GM19397 (cell line): ENCODE measurements around the gene TEKT4.
"Not testable (repeated sequence)": the region's sequence is repeated elsewhere in the genome, so short reads cannot be mapped to it uniquely, and the experiment has no call there.

Source experiments
- ATAC-seq: cut with Tn5 transposase; IDR thresholded peaks from one replicate; pipeline ENCODE4 v1.9.1; 2021; ENCODE audit warnings: mild to moderate bottlenecking, moderate library complexity; ENCODE audit not compliant: unreplicated experiment

The TEKT4 gene

DNA sequence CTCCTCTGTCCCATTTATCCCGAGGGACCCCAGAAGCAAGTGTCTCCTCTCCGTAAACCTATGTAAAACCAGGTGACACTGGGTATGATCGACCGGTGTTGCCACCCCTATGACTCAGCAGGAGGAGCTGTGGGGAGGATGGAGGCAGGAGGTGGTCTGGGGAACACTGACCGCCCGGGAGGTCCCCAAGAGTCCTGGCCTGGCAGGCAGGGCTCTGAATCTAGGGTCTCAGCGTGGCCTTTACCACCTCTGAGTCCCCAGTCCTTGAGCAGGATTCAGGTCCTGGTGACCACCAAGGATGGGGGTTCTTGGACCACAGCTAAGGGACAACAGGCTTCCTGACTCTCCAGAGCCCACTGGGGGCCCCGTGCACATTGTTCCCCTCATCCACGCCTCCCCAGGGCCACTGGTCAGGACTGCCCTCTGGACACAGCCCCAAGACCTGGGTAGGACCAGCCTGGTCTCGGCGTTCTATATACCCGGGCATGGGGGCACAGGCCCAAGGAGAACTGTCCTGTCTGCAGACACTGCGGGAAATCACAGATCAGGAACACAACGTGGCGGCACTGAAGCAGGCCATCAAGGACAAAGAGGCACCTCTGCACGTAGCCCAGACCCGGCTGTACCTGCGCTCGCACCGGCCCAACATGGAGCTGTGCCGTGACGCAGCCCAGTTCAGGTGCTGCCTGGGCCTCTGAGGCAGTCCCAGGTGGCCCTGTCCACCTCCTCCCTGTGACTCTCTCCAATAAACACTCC is 4.0 kb downstream of the TEKT4 start:
- no peak for ATAC-seq

GRCh38 chr2:94875820-94876522 is 4.7 kb downstream of the TEKT4 start:
- no peak for ATAC-seq

DNA sequence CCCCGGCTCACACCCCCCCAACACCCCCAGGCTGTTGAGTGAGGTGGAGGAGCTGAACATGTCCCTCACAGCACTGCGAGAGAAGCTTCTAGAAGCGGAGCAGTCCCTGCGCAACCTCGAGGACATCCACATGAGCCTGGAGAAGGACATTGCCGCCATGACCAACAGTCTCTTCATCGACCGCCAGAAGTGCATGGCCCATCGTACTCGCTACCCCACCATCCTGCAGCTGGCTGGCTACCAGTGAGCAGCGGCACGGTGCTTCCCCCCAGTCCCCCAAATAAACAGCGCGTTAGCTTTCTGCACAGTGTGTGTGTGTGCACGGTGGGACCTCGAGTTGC is 5.3 kb downstream of the TEKT4 start:
- no peak for ATAC-seq

- no peak for ATAC-seq
Measured at GRCh38 chr2:94877129-94877528, 5.9 kb downstream of the TEKT4 start.

DNA sequence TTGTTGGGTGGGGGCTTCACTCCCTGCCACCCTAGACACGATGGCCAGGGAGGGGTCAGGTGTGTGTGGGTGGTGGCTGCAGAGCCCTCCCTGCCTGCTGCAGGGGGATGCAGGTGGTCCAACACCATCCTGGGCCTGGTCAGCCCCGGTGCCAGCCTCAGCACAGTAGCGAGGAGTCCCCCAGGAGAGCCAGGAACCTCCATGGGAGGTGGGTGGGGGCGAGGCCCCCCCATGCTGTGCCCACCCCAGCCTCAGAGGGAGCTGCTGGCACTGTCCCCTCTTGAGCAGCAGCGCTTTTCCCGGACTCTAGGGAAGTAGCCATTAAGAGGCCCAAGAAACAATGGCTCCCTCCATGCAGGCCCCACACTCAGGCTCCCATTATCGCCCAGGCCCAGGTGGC is 7.3 kb downstream of the TEKT4 start:
- not testable (repeated sequence) for ATAC-seq

- ATAC-seq, result no peak
Measured at GRCh38 chr2:94879314-94879981, 8.2 kb downstream of the TEKT4 start.

GRCh38 chr2:94879982-94880377 is 8.8 kb downstream of the TEKT4 start:
- no peak for ATAC-seq

- no peak for ATAC-seq
Measured at GRCh38 chr2:94880507-94880906, 9.3 kb downstream of the TEKT4 start.

- no peak for ATAC-seq
Measured at GRCh38 chr2:94881070-94881469, 9.8 kb downstream of the TEKT4 start.

DNA sequence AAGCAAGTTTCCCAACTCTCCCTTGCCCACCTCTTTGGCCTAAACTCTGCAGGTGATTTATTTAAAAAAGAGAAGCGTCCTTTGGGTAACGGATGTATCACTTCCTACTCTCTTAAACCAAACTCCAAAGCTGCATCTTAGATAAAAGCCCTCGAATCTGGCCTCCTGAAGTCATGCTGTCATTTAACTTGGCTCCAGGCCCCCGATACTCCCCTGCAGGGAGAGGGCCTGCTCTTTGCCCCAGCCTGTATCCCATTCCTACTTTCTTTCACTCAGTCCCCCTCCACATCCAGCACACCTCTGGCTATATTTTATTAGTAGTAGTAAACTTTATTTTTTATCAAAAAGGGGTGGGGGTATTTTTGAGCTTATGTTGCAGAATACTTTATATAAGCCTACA is 19.0 kb downstream of the TEKT4 start:
- ATAC-seq, result no peak

- ATAC-seq, result not testable (repeated sequence)
Measured at GRCh38 chr2:94895273-94895672, 24.0 kb downstream of the TEKT4 start.

- ATAC-seq, result not testable (repeated sequence)
Measured at GRCh38 chr2:94906976-94907375, 35.7 kb downstream of the TEKT4 start.

DNA sequence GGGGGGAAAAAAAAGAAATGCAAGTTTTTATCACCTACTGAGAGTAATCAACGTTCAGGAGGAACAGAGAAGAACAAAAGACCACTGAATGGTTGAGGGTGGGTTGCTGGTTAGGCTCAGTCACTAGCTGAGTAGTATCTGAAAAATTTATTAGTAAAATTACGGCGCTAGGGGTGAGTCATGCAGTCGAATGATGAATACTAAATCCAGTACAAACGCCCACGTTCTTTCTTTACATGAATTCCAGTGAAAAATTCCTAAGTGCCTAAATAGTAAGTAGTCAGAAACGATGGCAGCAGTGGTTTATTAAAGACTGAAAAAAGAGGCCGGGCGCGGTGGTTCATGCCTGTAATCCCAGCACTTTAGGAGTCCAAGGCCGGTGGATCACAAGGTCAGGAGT is 52.0 kb downstream of the TEKT4 start:
- ATAC-seq, result no peak

DNA sequence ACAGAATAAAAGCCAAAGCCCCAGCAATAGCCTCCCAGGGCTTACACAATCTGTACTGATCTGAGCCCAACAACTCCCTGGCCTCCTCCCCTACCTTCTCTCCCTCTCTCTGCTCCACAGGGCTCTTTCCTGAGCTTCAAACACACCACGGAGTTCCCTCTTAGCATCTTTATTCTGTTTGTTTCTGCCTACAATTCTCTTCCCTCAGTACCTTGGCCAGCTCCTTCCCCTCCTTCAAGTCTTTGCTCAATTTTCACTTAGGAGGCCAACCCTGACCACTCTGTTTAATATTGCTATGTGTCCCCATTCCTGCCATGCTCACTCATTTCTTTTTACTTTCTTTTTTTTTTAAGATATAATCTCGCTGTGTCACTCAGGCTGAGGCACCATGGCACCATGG is 53.8 kb downstream of the TEKT4 start:
- ATAC-seq, result not testable (repeated sequence)
